ENCODE measurements around the gene DCTD. TPM values are rescaled to one million over a fixed set of nuclear protein-coding genes. Genes with fewer than 3 reads are reported as not detected.

DCTD gene
- total RNA-seq, 2 donors from 2014 or later = 50.5 to 62.2 TPM

GRCh38 chr4:182886205-182886604, 31.0 kb downstream of the DCTD start:
- Histone ChIP-seq H3K4me3 (no peak overlapping the region), H3K4me1 (ENCODE audit: control insufficient read depth in 1 of 2, low read depth in 2 of 2) (no peaks in the 10 kb centered on the region), H3K36me3 (peaks cover 28% of the 10 kb centered on the region), H3K9me3 (no peaks in the 10 kb centered on the region), H3K27me3 (replicated peaks; ENCODE audit: insufficient read depth) (no peaks in the 10 kb centered on the region), H3K27ac (no peak overlapping the region)
- no peak for TF ChIP-seq CTCF (IDR thresholded peaks at IDR 0.05)
- ATAC-seq (ENCODE audit: insufficient number of reproducible peaks, low FRiP score, low read depth) (no peak), DNase-seq (ENCODE audit: low spot score) (no peak)

- ATAC-seq (ENCODE audit: insufficient number of reproducible peaks, low FRiP score, low read depth) = no peak
- peaks cover 29% of the 10 kb centered on the region for H3K36me3 ChIP-seq
These were observed 31.5 kb downstream of the DCTD start for GRCh38 chr4:182885738-182886077.

DNA sequence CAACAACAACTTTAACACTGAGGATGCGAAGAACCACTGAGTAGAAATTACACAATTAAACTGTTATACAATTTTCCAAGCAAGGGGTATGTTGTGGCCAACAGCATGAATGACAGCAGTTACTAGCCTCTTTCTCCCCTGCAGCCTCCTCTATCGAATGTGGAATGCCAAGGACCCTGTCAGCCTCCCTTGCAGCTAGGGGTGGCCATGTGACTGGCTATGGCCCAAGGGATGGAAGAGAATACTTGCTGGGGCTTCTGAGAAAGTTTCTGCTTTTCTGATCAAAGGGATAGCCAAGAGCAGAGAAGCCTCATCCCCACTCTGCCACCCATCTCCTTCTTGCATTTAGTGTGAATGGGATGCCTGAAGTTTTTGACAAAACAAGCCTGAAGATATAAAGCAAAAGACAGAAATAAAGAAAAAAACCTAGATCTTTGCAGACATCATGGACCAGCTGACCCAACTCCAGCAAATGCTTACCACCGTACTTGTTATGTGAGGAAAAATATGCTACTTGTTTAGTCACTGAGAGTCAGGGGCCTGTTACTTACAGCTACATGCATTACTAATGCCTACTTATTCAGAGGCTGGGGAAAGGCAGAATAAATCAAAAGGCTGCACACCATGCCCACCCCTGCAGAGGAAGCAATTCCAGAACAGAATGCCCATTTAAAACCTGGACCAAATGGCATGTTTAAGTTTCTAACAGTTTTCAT, 32.0 kb downstream of the DCTD start:
- Histone ChIP-seq H3K9me3 (no peaks in the 10 kb centered on the region), H3K4me1 (ENCODE audit: control insufficient read depth in 1 of 2, low read depth in 2 of 2) (no peaks in the 10 kb centered on the region), H3K4me3 (no peak overlapping the region), H3K27ac (no peak overlapping the region), H3K27me3 (replicated peaks; ENCODE audit: insufficient read depth) (no peaks in the 10 kb centered on the region), H3K36me3 (peaks cover 23% of the 10 kb centered on the region)
- no peak for TF ChIP-seq CTCF (IDR thresholded peaks at IDR 0.05)
- ATAC-seq (ENCODE audit: insufficient number of reproducible peaks, low FRiP score, low read depth) (no peak), DNase-seq (ENCODE audit: low spot score) (no peak)

More at GRCh38 chr4:182885738-182886077, 31.5 kb downstream of the DCTD start:
- Histone ChIP-seq H3K4me1 (ENCODE audit: control insufficient read depth in 1 of 2, low read depth in 2 of 2) (no peaks in the 10 kb centered on the region), H3K4me3 (no peak overlapping the region), H3K9me3 (no peaks in the 10 kb centered on the region), H3K27ac (no peak overlapping the region), H3K27me3 (replicated peaks; ENCODE audit: insufficient read depth) (no peaks in the 10 kb centered on the region)
- TF ChIP-seq CTCF (IDR thresholded peaks at IDR 0.05) = no peak
- no peak for DNase-seq (ENCODE audit: low spot score)

DNA sequence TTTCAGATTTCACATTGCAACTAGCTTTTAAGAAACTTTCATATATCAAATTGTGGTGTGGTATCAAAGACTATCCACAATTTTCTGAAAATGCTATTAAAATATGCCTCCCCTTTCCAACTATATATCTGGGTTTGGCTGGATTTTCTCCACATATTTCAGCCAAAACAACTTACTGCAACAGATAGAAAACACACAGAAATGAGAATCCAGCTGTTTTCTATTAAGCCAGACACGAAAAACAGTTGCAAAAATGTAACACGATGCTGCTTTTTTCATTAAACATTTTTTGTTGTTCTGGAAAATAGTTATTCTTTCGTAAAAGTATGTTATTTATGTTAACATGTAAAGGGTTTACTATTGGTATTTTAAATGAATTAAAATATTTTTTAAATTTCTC, 33.1 kb downstream of the DCTD start:
- Histone ChIP-seq H3K4me1 (ENCODE audit: control insufficient read depth in 1 of 2, low read depth in 2 of 2) (no peaks in the 10 kb centered on the region), H3K27ac (no peak overlapping the region), H3K36me3 (peaks cover 17% of the 10 kb centered on the region), H3K27me3 (replicated peaks; ENCODE audit: insufficient read depth) (no peaks in the 10 kb centered on the region), H3K9me3 (no peaks in the 10 kb centered on the region), H3K4me3 (no peak overlapping the region)
- TF ChIP-seq CTCF (IDR thresholded peaks at IDR 0.05) = no peak
- ATAC-seq (ENCODE audit: insufficient number of reproducible peaks, low FRiP score, low read depth) (no peak), DNase-seq (ENCODE audit: low spot score) (no peak)

GRCh38 chr4:182883351-182883750, 33.8 kb downstream of the DCTD start:
- no peak for DNase-seq (ENCODE audit: low spot score)
- Histone ChIP-seq H3K9me3 (no peaks in the 10 kb centered on the region), H3K4me1 (ENCODE audit: control insufficient read depth in 1 of 2, low read depth in 2 of 2) (no peaks in the 10 kb centered on the region), H3K4me3 (no peak overlapping the region), H3K36me3 (peaks cover 15% of the 10 kb centered on the region), H3K27ac (no peak overlapping the region), H3K27me3 (replicated peaks; ENCODE audit: insufficient read depth) (no peaks in the 10 kb centered on the region)
- no peak for TF ChIP-seq CTCF (IDR thresholded peaks at IDR 0.05)
- no peak for ATAC-seq (ENCODE audit: insufficient number of reproducible peaks, low FRiP score, low read depth)

Data from thoracic aorta (tissue), 2 donors.